GM12872 (cell line): Measurements from ENCODE around the gene MS4A5.

ENCODE experiments used
- CTCF ChIP-seq: IDR thresholded peaks from 3 replicates; pipeline ENCODE4 v1.5.1; 2011; ENCODE audit warnings: low read depth, mild to moderate bottlenecking, low read length, moderate library complexity; ENCODE audit not compliant: insufficient read depth

The MS4A5 gene

GRCh38 chr11:60429272-60429671 is at the start of gene MS4A5:
MS4A5 (plus strand) TSS chr11:60429572; CDS start chr11:60429675, 103 bp downstream.
- no peak for TF ChIP-seq CTCF

DNA sequence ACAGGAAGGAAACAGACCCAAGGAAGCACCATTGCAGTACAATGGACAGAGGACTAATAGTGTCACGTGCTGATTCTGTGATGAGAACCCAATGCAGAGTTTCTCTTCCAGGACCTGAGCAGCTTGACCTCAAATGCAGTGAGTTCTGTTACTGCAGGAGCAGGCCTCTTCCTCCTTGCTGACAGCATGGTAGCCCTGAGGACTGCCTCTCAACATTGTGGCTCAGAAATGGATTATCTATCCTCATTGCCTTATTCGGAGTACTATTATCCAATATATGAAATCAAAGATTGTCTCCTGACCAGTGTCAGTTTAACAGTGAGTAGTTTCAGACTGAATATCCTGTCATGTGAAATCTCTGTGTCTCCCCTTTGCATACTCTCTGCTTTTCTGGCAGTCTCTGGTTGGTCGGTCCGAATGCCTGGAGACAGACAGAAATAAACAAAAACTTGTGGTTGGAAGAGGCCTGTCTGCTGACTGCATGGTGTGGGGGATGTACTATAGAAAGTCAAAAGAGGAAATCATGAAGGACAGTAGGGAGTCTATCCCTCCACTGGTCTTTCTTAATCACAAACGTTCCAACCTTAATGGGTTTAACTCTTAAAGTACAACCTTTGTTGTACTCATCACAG is 40.0 kb upstream of the MS4A5 start:
- no peak for TF ChIP-seq CTCF

DNA sequence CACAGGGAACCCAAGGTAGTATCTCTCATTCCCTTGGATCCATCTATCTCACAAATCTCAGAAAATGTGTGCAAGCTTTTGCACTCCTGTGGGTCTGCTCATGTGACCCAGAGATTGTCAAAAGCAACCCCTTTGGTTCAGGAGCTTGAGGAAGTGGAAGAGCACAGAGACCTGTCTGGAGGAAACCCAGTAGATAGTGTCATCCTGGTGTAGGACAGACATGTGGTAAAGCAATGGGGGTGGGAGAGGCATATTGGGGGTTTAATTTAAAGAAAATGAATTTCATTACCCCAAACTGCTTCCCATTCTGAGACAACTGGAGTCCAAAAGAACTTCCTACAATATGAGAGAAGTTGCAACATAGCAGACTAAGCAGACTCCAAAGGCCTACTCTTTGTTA is 39.0 kb upstream of the MS4A5 start:
- TF ChIP-seq CTCF = no peak

GRCh38 chr11:60392361-60392760 is 37.0 kb upstream of the MS4A5 start:
- TF ChIP-seq CTCF = no peak

- TF ChIP-seq CTCF = no peak
Observed at GRCh38 chr11:60393016-60393415, 36.4 kb upstream of the MS4A5 start.

GRCh38 chr11:60394666-60395380 is 34.5 kb upstream of the MS4A5 start:
- TF ChIP-seq CTCF = no peak

DNA sequence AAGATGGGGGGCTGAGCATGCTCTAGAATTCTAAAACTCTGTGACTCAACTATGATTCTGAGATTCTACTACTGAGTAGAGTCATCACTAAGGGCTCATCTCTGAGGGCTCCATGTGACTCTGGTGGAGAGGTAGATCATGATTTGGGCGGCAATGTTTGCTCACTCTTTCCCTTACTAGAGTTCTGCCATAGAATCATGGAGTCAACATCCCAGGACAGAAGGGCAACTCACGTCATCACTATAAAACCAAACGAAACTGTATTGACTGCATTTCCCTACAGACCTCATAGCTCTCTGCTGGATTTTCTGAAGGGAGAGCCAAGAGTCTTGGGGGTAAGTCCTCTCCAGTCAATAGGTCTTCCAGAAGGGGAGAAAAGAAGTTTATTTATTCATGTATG is 33.0 kb upstream of the MS4A5 start, which contains the start of gene MS4A14:
MS4A14 (plus strand) TSS at position 78 of the 400 bp plus-strand sequence; CDS start at position 198, 120 bp downstream.
- TF ChIP-seq CTCF = no peak
